GM12891 (cell line): ENCODE measurements around the gene BLOC1S3.

Experiments used
- POLR2A ChIP-seq: IDR thresholded peaks from 2 replicates; pipeline ENCODE4 v1.6.1; 2011; ENCODE audit warnings: low read depth, low read length, control low read depth
- POLR2AphosphoS5 ChIP-seq: IDR thresholded peaks from 2 replicates; pipeline ENCODE4 v1.6.1; 2011; ENCODE audit warnings: low read depth, low read length, control low read depth

DNA sequence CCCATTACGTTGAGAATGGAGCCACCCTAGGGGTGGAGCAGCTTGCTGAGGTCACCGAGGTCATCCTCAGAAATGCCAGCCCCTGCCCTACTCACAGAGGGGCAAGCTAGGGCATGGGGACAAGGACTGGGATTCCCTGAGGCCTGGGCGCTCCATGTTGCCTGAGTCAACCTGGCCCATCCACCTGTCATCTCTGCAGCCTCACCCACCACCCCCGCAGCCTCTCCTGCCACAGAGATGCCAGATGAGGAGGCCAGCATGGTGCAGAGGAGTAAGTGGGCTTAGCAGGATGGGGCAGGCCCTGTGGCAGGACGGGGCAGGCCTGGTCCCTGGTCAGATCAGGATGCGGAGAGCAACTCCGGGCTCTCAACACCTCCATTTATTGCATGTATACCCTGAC, 27.3 kb upstream of the BLOC1S3 start:
- TF ChIP-seq POLR2A (no peak), POLR2AphosphoS5 (no peak)
